Raji (cell line): ENCODE data around the gene C6orf132.

Source experiments
- POLR2A ChIP-seq: IDR thresholded peaks from 2 replicates; pipeline ENCODE4 v1.6.1; 2011; ENCODE audit warnings: low read depth, low read length, control low read depth; ENCODE audit not compliant: insufficient read depth

C6orf132 gene

GRCh38 chr6:42140756-42141602 lies 1.4 kb downstream of the C6orf132 start:
- TF ChIP-seq POLR2A: no peak

- no peak for TF ChIP-seq POLR2A
These were observed 2.4 kb downstream of the C6orf132 start for GRCh38 chr6:42140032-42140431.

- no peak for TF ChIP-seq POLR2A
These were observed 3.5 kb downstream of the C6orf132 start for GRCh38 chr6:42138630-42139619.

- no peak for TF ChIP-seq POLR2A
These were observed 4.2 kb downstream of the C6orf132 start for GRCh38 chr6:42138190-42138589.

- TF ChIP-seq POLR2A: no peak
These were observed 5.1 kb downstream of the C6orf132 start for GRCh38 chr6:42137194-42137753.

GRCh38 chr6:42136508-42137193 lies 5.8 kb downstream of the C6orf132 start:
- no peak for TF ChIP-seq POLR2A

GRCh38 chr6:42135722-42136121 lies 6.7 kb downstream of the C6orf132 start:
- no peak for TF ChIP-seq POLR2A

GRCh38 chr6:42135161-42135560 lies 7.3 kb downstream of the C6orf132 start:
- TF ChIP-seq POLR2A: no peak

GRCh38 chr6:42133926-42134325 lies 8.5 kb downstream of the C6orf132 start:
- TF ChIP-seq POLR2A: no peak

GRCh38 chr6:42131531-42131930 lies 10.9 kb downstream of the C6orf132 start:
- TF ChIP-seq POLR2A: no peak

GRCh38 chr6:42129360-42129676 lies 13.1 kb downstream of the C6orf132 start:
- no peak for TF ChIP-seq POLR2A

- TF ChIP-seq POLR2A: no peak
These were observed 13.7 kb downstream of the C6orf132 start for GRCh38 chr6:42128460-42129359.

- no peak for TF ChIP-seq POLR2A
These were observed 16.8 kb downstream of the C6orf132 start for GRCh38 chr6:42125663-42126062.

GRCh38 chr6:42125231-42125630 lies 17.2 kb downstream of the C6orf132 start:
- TF ChIP-seq POLR2A: no peak
